MM.1S (cell line): ENCODE measurements around the gene LIMS2.

ENCODE experiments used
- DNase-seq: peaks from one replicate; pipeline ENCODE4 v3.0.0-alpha.2; 2015
- H2AFZ ChIP-seq: fragments of 300-600 bp; sonication (generic); 2 replicates; pipeline ENCODE4 v1.6.0; 2016; ENCODE audit warnings: antibody characterized with exemption, low read length
- H3F3A ChIP-seq: fragments of 300-600 bp; sonication (generic); 2 replicates; pipeline ENCODE4 v1.6.1; 2016; ENCODE audit warnings: mild to moderate bottlenecking, antibody characterized with exemption, low read length, moderate library complexity, mixed read lengths; ENCODE audit not compliant: insufficient read depth
- H3K27ac ChIP-seq: fragments of 300-600 bp; sonication (generic); 2 replicates; pipeline ENCODE4 v1.5.1; 2016; ENCODE audit warnings: mild to moderate bottlenecking, low read length
- H3K27me3 ChIP-seq: fragments of 300-600 bp; sonication (generic); replicated peaks from 2 replicates; pipeline ENCODE4 v1.6.0; 2016; ENCODE audit warnings: low read length; ENCODE audit not compliant: insufficient read depth
- H3K36me3 ChIP-seq: fragments of 300-600 bp; sonication (generic); replicated peaks from 2 replicates; pipeline ENCODE4 v1.6.1; 2016; ENCODE audit warnings: mild to moderate bottlenecking, low read length, mixed read lengths; ENCODE audit not compliant: insufficient read depth
- H3K4me1 ChIP-seq: fragments of 300-600 bp; sonication (generic); 2 replicates; pipeline ENCODE4 v1.6.1; 2016; ENCODE audit warnings: low read length, mixed read lengths
- H3K4me2 ChIP-seq: fragments of 300-600 bp; sonication (generic); 2 replicates; pipeline ENCODE4 v1.6.0; 2016; ENCODE audit warnings: low read depth, low read length
- H3K4me3 ChIP-seq: fragments of 300-600 bp; sonication (generic); 2 replicates; pipeline ENCODE4 v1.5.1; 2016; ENCODE audit warnings: low read length, mixed read lengths
- H3K79me2 ChIP-seq: fragments of 300-600 bp; sonication (generic); 2 replicates; pipeline ENCODE4 v1.6.1; 2016; ENCODE audit warnings: mixed run types, low read length, mixed read lengths
- H3K9ac ChIP-seq: fragments of 300-600 bp; sonication (generic); 2 replicates; pipeline ENCODE4 v1.6.1; 2016; ENCODE audit warnings: low read length, mixed read lengths
- H3K9me2 ChIP-seq: fragments of 300-600 bp; sonication (generic); replicated peaks from 2 replicates; pipeline ENCODE4 v1.6.1; 2016; ENCODE audit warnings: mild to moderate bottlenecking, low read length, mixed read lengths; ENCODE audit not compliant: insufficient read depth
- H3K9me3 ChIP-seq: fragments of 300-600 bp; sonication (generic); replicated peaks from 2 replicates; pipeline ENCODE4 v1.6.1; 2016; ENCODE audit warnings: mild to moderate bottlenecking, low read length, mixed read lengths; ENCODE audit not compliant: insufficient read depth
- H4K20me1 ChIP-seq: fragments of 300-600 bp; sonication (generic); 2 replicates; pipeline ENCODE4 v1.6.1; 2016; ENCODE audit warnings: mild to moderate bottlenecking, low read length, moderate library complexity, mixed read lengths; ENCODE audit not compliant: insufficient read depth
- CTCF ChIP-seq: fragments of 300-600 bp; sonication (generic); IDR thresholded peaks from 2 replicates; pipeline ENCODE4 v1.5.1; 2016; ENCODE audit warnings: antibody characterized with exemption, low read length, mixed read lengths
- EZH2 ChIP-seq: fragments of 300-600 bp; sonication (generic); optimal IDR thresholded peaks from 2 replicates; pipeline ENCODE3; 2017; ENCODE audit warnings: low read depth, mild to moderate bottlenecking, antibody characterized with exemption, low read length, mixed read lengths
- EZH2phosphoT487 ChIP-seq: fragments of 300-600 bp; sonication (generic); IDR thresholded peaks from 2 replicates; pipeline ENCODE4 v1.6.1; 2018; ENCODE audit warnings: antibody characterized with exemption, low read length

Gene LIMS2

GRCh38 chr2:127695491-127696472 lies 20.5 kb upstream of the LIMS2 start:
- Histone ChIP-seq H3K9me3 (no peaks in the 10 kb centered on the region), H3K79me2 (no peaks in the 10 kb centered on the region), H3F3A (peaks cover 7% of the 10 kb centered on the region), H3K27me3 (no peaks in the 10 kb centered on the region), H3K4me1 (peaks cover 4% of the 10 kb centered on the region; the same call in 1 of the 2 replicates), H3K36me3 (no peaks in the 10 kb centered on the region), H3K9ac (no peak overlapping the region), H2AFZ (no peak overlapping the region), H3K9me2 (no peaks in the 10 kb centered on the region), H3K4me3 (no peak overlapping the region), H3K4me2 (no peak overlapping the region), H4K20me1 (no peaks in the 10 kb centered on the region), H3K27ac (no peak overlapping the region)
- TF ChIP-seq EZH2 (no peak), CTCF (no peak), EZH2phosphoT487 (no peak)
- no peak for DNase-seq

- H3K9ac ChIP-seq, result no peak overlapping the region
- H3F3A ChIP-seq, result no peaks in the 10 kb centered on the region
- H3K36me3 ChIP-seq, result no peaks in the 10 kb centered on the region
- no peak overlapping the region for H3K4me3 ChIP-seq
- no peaks in the 10 kb centered on the region for H3K27me3 ChIP-seq
- no peaks in the 10 kb centered on the region for H4K20me1 ChIP-seq
- no peaks in the 10 kb centered on the region for H3K9me2 ChIP-seq
- H2AFZ ChIP-seq, result no peak overlapping the region
- no peak overlapping the region for H3K4me2 ChIP-seq
- no peaks in the 10 kb centered on the region for H3K79me2 ChIP-seq
- TF ChIP-seq EZH2 (no peak), CTCF (no peak), EZH2phosphoT487 (no peak)
- no peaks in the 10 kb centered on the region for H3K9me3 ChIP-seq
- H3K4me1 ChIP-seq, result no peaks in the 10 kb centered on the region
- DNase-seq, result no peak
- H3K27ac ChIP-seq, result no peak overlapping the region
Observed at GRCh38 chr2:127694986-127695385, 19.7 kb upstream of the LIMS2 start.

GRCh38 chr2:127690696-127691095 lies 15.4 kb upstream of the LIMS2 start:
- TF ChIP-seq EZH2 (no peak), EZH2phosphoT487 (no peak), CTCF (no peak)
- no peak for DNase-seq

More at GRCh38 chr2:127690696-127691095, 15.4 kb upstream of the LIMS2 start:
- H3K27me3 ChIP-seq, result no peaks in the 10 kb centered on the region
- H3K36me3 ChIP-seq, result no peaks in the 10 kb centered on the region
- no peaks in the 10 kb centered on the region for H3K79me2 ChIP-seq
- H3K4me1 ChIP-seq, result no peaks in the 10 kb centered on the region
- H2AFZ ChIP-seq, result no peak overlapping the region
- H3K9ac ChIP-seq, result no peak overlapping the region
- no peaks in the 10 kb centered on the region for H4K20me1 ChIP-seq
- H3K27ac ChIP-seq, result no peak overlapping the region
- no peaks in the 10 kb centered on the region for H3K9me2 ChIP-seq
- no peak overlapping the region for H3K4me2 ChIP-seq
- no peak overlapping the region for H3K4me3 ChIP-seq
- peaks cover 3% of the 10 kb centered on the region; the same call in 1 of the 2 replicates for H3K9me3 ChIP-seq
- H3F3A ChIP-seq, result no peaks in the 10 kb centered on the region
